Neural crest cell (in vitro differentiated cells): ENCODE results near the gene SH2D7. TPM values are rescaled to one million over a fixed set of nuclear protein-coding genes. Genes with fewer than 3 reads are reported as not detected.

Experiments
- DNase-seq: peaks from one replicate; pipeline ENCODE4 v3.0.0; 2021; ENCODE audit warnings: low read depth, mixed read lengths, low spot score
- H3K27ac Mint-ChIP-seq: one replicate; pipeline ENCODE4 v1.8.0; 2021; ENCODE audit warnings: mild to moderate bottlenecking, mixed read lengths; ENCODE audit not compliant: unreplicated experiment
- H3K27me3 Mint-ChIP-seq: 2 replicates; pipeline ENCODE4 v1.8.0; 2021; ENCODE audit warnings: low read depth, mild to moderate bottlenecking, mixed read lengths
- H3K36me3 Mint-ChIP-seq: 2 replicates; pipeline ENCODE4 v1.8.0; 2021; ENCODE audit warnings: low read depth, mild to moderate bottlenecking, mixed read lengths
- H3K4me1 Mint-ChIP-seq: 2 replicates; pipeline ENCODE4 v1.8.0; 2021; ENCODE audit warnings: mixed read lengths
- H3K4me3 Mint-ChIP-seq: one replicate; pipeline ENCODE4 v1.8.0; 2021; ENCODE audit warnings: mild to moderate bottlenecking, mixed read lengths
- H3K9me3 Mint-ChIP-seq: 2 replicates; pipeline ENCODE4 v1.8.0; 2021; ENCODE audit warnings: mixed read lengths
- total RNA-seq: library from RNA; stranded (reverse); gene quantifications from 2 replicates; pipeline ENCODE4 v1.2.1, GENCODE V29; 2021
- TF ChIP-seq, protein P1 (sequence below): fragments of 200-600 bp; sonication (generic); conservative IDR thresholded peaks from 2 replicates; pipeline ENCODE4 v1.5.0; 2021; ENCODE audit warnings: antibody characterized with exemption, mild to moderate bottlenecking

Gene SH2D7
- total RNA-seq, 1 donor from 2014 or later, result not detected

DNA sequence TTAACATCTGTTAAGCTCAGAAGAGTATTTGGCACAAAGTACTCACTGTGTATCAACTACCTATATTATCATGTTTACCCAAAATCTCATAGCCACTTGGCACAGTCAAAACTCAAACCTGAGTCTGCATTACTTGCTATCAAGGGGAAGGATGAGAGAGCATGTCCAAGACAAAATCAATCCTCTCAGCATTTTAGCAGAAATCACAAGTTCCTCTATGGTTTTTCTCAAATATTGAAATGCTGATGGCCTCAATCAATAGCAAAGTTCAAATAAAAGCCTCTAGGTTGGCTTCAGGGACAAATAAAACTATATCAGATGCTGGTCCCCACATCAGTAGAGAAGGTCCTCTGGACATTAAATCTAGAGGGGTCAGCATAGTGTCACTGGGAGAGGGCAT is 29.1 kb upstream of the SH2D7 start:
- Mint-ChIP-seq H3K36me3 (no peaks in the 10 kb centered on the region), H3K4me3 (no peak overlapping the region), H3K27ac (no peak overlapping the region), H3K9me3 (no peaks in the 10 kb centered on the region), H3K4me1 (peaks cover 32% of the 10 kb centered on the region), H3K27me3 (no peaks in the 10 kb centered on the region)
- TF ChIP-seq, protein P1, sequence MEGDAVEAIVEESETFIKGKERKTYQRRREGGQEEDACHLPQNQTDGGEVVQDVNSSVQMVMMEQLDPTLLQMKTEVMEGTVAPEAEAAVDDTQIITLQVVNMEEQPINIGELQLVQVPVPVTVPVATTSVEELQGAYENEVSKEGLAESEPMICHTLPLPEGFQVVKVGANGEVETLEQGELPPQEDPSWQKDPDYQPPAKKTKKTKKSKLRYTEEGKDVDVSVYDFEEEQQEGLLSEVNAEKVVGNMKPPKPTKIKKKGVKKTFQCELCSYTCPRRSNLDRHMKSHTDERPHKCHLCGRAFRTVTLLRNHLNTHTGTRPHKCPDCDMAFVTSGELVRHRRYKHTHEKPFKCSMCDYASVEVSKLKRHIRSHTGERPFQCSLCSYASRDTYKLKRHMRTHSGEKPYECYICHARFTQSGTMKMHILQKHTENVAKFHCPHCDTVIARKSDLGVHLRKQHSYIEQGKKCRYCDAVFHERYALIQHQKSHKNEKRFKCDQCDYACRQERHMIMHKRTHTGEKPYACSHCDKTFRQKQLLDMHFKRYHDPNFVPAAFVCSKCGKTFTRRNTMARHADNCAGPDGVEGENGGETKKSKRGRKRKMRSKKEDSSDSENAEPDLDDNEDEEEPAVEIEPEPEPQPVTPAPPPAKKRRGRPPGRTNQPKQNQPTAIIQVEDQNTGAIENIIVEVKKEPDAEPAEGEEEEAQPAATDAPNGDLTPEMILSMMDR, result no peak
- DNase-seq, result no peak

DNA sequence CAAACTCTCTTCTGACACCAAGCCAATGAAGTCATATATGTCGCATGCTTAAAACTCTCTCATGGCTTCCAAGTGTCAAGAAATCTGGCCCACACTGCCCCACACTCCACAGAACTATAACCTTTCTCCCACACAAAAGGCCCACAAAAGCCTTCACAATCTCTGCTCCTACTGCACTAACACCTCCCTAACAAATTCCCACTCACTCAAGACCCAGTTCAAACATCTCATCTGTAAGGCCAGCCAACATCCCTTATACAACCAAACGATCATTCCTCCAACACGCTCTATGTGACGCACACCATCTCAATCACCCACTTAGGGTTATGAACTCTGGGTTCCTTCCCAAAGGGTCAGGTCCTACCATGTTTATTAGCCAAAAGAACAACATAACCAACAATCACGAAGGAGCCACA is 28.4 kb upstream of the SH2D7 start:
- Mint-ChIP-seq H3K4me1 (peaks cover 39% of the 10 kb centered on the region), H3K9me3 (no peaks in the 10 kb centered on the region), H3K4me3 (no peak overlapping the region), H3K36me3 (no peaks in the 10 kb centered on the region), H3K27me3 (no peaks in the 10 kb centered on the region), H3K27ac (no peak overlapping the region)
- DNase-seq, result no peak
- TF ChIP-seq, protein P1, result no peak

DNA sequence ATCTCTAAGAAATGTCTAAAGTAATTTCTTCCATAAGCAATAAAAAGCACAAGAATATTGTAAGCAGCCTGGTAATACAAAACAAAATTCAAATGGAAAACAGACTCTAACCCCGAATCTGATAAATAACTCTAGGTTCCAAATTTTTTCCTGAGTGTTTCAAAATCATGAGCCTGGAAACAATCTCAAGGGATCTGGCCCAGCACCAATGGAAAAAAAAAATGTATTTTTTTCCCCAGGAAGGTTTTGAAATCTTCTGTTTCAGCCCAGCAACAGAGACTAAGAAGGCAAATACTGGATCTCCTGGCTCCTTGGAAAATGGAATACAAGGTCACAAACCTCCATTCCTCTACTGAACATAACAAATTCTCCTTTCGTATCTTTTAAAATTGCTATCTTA is 27.8 kb upstream of the SH2D7 start:
- DNase-seq, result no peak
- Mint-ChIP-seq H3K36me3 (no peaks in the 10 kb centered on the region), H3K27me3 (no peaks in the 10 kb centered on the region), H3K9me3 (no peaks in the 10 kb centered on the region), H3K27ac (no peak overlapping the region), H3K4me1 (peaks cover 40% of the 10 kb centered on the region), H3K4me3 (no peak overlapping the region)
- TF ChIP-seq, protein P1, result no peak

DNA sequence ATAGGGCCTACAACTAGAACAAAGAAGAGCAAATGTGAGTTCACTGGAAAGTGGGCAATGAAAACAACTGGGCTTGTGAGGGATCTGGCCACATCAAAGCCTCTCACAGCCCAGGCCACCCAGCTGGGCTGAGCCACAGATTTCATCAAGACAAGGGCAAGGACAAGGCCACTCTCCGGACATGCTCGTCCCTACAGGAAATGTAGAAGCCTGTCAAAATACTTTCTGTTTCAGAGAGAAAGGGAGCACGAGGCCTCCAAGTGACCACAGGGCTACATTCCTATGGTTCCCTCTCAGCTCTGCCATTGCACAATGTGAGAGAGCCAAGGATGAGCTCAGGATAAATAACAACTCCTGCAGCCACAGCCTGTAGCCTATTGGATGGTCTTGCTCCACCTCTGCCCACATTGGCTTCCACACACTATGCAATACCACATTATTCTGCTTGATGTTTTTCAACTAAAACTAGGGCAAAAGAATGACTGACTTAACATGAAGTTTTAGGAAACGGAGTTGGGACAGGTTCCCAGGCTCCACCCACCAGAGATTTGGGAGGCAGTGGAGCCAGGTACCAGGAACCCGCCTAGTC is 27.0 kb upstream of the SH2D7 start:
- Mint-ChIP-seq H3K9me3 (no peaks in the 10 kb centered on the region), H3K27ac (no peak overlapping the region), H3K27me3 (no peaks in the 10 kb centered on the region), H3K4me1 (peaks cover 47% of the 10 kb centered on the region), H3K4me3 (no peak overlapping the region), H3K36me3 (no peaks in the 10 kb centered on the region)
- TF ChIP-seq, protein P1, result no peak
- no peak for DNase-seq

DNA sequence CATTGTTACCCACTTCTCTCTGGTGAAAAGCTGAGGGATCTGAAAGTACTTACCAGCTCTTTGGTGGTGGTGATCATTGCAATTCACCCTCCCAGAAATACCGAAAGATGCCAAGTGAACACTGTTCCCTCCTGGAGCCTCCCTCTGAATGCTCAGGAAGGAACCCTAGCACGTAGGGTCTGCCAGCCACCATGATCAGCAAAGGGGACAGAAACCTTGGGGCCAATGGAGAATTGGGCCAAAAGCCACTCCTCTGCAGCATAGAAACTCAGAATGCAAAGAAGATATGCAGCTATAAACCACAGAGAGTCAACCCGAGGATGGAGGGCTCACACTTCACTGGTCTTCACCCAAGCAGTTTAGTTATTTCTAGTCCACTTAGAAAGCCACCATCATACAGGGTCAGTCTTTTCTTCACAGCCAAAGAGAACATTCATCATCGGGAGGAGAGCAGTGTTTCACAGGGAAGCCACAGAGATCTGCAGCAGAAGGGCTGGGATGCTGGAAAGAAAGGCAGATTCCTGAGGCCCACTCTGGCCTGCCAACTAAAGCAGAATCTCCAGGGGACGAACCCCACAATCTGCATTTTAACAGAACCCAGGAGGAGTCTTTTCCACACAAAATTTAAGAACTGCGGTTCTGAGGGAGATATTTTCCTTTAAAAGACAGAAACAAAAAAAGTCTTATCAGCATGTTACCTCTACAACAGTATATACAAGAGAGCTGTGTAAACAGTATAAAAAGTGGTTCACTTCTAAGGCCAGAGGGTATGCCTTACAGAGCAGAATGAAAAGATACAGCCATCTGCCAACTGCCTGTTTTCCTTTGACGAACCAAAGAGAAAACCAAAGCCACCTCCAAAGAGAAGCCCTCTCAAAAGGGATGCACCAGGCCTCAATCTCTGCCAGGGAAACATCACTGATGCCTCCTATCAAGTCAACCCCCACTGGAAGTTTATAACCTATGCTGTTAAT is 26.1 kb upstream of the SH2D7 start:
- no peak for DNase-seq
- TF ChIP-seq, protein P1, result no peak
- no peaks in the 10 kb centered on the region for H3K27me3 Mint-ChIP-seq
- H3K27ac Mint-ChIP-seq, result no peak overlapping the region
- H3K9me3 Mint-ChIP-seq, result no peaks in the 10 kb centered on the region
- H3K36me3 Mint-ChIP-seq, result no peaks in the 10 kb centered on the region
- H3K4me1 Mint-ChIP-seq, result peaks cover 47% of the 10 kb centered on the region
- no peak overlapping the region for H3K4me3 Mint-ChIP-seq
